NT2/D1 (cell line): ENCODE results near the gene PRR7.

Experiments used
- DNase-seq: peaks from one replicate; pipeline ENCODE4 v3.0.0-alpha.2; 2011; ENCODE audit warnings: low read depth, low spot score
- H3K27me3 ChIP-seq: 2 replicates; pipeline ENCODE4 v1.6.0; 2011; ENCODE audit warnings: mild to moderate bottlenecking; ENCODE audit not compliant: insufficient read length, insufficient read depth
- H3K36me3 ChIP-seq: 2 replicates; pipeline ENCODE4 v1.6.1; 2011; ENCODE audit warnings: mild to moderate bottlenecking, low read length, mixed read lengths; ENCODE audit not compliant: insufficient read depth, insufficient read length
- H3K4me1 ChIP-seq: 2 replicates; pipeline ENCODE4 v1.5.1; 2011; ENCODE audit not compliant: insufficient read depth, insufficient read length
- H3K4me3 ChIP-seq: 2 replicates; pipeline ENCODE4 v1.5.1; 2011; ENCODE audit warnings: low read depth; ENCODE audit not compliant: insufficient read length
- H3K9ac ChIP-seq: 2 replicates; pipeline ENCODE4 v1.6.0; 2011; ENCODE audit warnings: low read depth; ENCODE audit not compliant: insufficient read length
- H3K9me3 ChIP-seq: 2 replicates; pipeline ENCODE4 v1.5.1; 2011; ENCODE audit warnings: mild to moderate bottlenecking, low read length; ENCODE audit not compliant: insufficient read depth
- SUZ12 ChIP-seq: IDR thresholded peaks from 2 replicates; pipeline ENCODE4 v1.6.1; 2011; ENCODE audit not compliant: insufficient read length, insufficient read depth; ENCODE audit errors: extremely low read depth
- YY1 ChIP-seq: IDR thresholded peaks from 2 replicates; pipeline ENCODE4 v1.6.1; 2011; ENCODE audit not compliant: insufficient read length, insufficient read depth
- ZNF274 ChIP-seq: IDR thresholded peaks from 2 replicates; pipeline ENCODE4 v1.6.1; 2011; ENCODE audit warnings: mild to moderate bottlenecking, low read depth, low read length

The PRR7 gene

DNA sequence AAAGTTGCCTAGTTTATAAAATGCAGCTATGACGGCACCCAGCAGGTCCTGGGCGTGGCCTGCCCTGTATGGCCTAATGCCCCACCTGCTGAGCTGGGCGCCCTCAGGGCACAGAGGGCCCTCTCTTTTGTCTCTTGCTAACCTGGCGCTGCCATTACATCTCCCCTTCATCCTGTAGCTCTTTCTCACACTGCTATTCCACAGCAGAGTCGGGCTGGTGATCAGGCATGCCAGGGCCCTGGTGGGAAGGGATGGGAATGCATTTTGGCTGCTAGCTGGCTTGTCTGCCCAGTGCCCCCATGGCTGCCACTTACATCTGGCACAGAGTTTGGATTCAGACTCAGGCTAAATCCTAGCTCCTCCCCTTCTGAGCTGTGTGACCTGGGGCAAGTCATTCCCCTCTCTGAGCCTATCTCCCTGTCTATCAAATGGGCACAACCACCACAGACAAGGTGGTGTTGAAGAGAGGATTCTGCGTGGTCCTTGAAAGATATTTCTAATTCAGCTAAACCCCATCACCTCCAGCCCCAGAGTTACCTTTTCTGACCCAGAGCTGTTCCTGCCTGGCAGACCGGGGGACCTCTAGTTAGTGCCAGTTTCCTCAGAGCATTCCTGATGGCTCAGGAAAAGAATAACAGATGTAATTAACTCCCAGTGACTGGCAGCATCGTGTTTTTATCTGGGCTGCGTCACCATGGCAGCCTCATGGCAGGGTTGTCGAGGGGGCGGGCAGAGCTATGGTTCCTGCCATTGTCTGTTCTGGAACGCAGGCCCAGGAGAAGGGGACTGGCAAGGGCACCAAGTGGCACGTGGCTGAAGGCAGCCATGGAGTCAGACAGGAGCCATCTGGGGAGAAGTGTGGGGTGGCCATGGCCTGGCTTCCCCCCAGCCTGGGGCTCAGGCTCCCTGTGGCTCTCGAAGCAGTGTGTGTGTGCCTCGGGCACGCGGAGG is 6.3 kb downstream of the PRR7 start:
- Histone ChIP-seq H3K9ac (peak overlapping the region; percentile 18), H3K9me3 (peaks cover 18% of the 10 kb centered on the region; the same call in 1 of the 2 replicates), H3K27me3 (peaks cover 12% of the 10 kb centered on the region), H3K36me3 (peaks cover 20% of the 10 kb centered on the region), H3K4me1 (peaks cover 10% of the 10 kb centered on the region), H3K4me3 (no peak overlapping the region)
- TF ChIP-seq ZNF274 (no peak), SUZ12 (no peak), YY1 (no peak)
- no peak for DNase-seq

DNA sequence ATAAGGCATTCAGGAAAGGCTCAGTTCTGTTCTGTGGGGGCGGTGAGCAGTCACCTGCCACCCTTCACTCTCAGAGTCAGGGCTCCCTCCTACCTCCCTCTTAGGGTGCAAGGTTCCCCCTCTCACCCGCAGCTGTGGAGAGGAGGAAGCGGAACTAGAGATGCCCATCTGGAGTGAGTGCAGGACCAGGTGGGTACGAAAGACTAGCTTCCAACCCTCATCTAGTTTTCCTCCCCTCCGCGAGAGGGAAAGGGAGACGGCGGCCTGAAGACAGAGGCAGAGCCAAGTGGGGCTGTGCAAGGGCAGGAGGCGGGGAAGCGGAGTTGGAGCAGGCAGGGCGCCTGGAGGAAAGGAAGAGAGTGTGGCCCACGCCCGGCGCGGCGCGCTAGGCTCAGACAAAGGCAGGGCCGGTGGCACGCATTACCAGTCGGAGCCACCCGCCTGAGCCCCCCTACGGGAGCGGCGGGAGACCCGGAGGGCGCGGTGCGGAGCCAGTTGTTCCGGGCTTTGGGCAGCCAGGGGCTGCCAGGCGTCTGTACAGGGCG is 7.3 kb downstream of the PRR7 start:
- H3K36me3 ChIP-seq, result peaks cover 29% of the 10 kb centered on the region
- peaks cover 3% of the 10 kb centered on the region for H3K4me1 ChIP-seq
- TF ChIP-seq YY1, result no peak
- no peak for TF ChIP-seq SUZ12
- TF ChIP-seq ZNF274, result no peak
- no peak for DNase-seq
- peaks cover 12% of the 10 kb centered on the region for H3K27me3 ChIP-seq
- peak overlapping the region; percentile 85 for H3K9ac ChIP-seq
- H3K9me3 ChIP-seq, result peaks cover 21% of the 10 kb centered on the region; the same call in 1 of the 2 replicates
- peak overlapping the region; percentile 78 for H3K4me3 ChIP-seq

DNA sequence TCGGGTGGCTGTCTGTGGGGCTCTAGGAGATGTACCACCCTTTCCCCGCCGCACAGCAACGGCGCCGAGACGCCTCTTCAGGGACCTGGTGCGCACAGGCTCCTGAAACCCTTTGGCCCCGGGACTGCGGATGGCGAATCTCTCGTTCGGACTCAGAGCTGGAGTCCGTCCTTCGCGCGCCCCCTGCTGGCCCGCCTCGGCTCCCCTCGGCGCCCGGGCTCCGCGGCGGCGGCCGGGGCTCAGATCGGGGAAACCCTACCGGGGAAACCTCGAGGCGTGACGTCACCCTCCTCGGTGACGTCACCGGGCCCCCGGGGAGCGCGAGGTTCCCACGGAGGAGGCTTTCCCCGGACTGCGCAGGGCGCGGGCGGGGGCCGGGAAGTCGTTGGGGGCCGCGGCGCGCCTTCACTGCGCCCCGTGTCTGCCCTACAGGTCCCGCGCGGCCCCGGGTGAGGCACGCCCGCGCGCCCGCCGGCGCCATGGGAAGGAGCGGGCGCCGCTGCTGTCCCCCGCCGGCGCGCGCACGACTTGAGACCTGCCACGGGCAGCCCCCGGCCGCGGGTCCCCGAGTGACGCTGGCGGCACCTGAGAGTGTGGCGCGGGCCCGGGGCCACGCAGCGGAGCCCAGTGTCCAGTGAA is 7.9 kb downstream of the PRR7 start:
- H3K4me3 ChIP-seq, result peak overlapping the region; percentile 78
- peak overlapping the region; percentile 89 for H3K9ac ChIP-seq
- H3K27me3 ChIP-seq, result peaks cover 12% of the 10 kb centered on the region
- H3K4me1 ChIP-seq, result peaks cover 3% of the 10 kb centered on the region
- H3K9me3 ChIP-seq, result peaks cover 21% of the 10 kb centered on the region; the same call in 1 of the 2 replicates
- peaks cover 35% of the 10 kb centered on the region for H3K36me3 ChIP-seq
- TF ChIP-seq SUZ12 (no peak), ZNF274 (no peak), YY1 (no peak)
- DNase-seq, result peak; percentile 78

DNA sequence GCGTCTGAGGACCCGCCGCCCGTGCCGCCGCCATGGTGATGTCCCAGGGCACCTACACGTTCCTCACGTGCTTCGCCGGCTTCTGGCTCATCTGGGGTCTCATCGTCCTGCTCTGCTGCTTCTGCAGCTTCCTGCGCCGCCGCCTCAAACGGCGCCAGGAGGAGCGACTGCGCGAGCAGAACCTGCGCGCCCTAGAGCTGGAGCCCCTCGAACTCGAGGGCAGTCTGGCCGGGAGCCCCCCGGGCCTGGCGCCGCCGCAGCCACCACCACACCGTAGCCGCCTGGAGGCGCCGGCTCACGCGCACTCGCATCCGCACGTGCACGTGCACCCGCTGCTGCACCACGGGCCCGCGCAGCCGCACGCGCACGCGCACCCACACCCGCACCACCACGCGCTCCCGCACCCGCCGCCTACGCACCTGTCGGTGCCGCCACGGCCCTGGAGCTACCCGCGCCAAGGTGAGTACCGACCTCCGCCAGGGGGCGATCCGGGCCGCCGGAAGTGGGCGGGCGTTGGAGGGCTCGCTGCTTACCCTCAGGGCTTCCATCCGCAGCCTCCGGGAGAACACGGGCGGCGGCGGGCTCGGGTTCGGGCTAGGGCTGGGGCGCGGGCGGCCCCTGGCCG is 8.5 kb downstream of the PRR7 start:
- peaks cover 12% of the 10 kb centered on the region for H3K27me3 ChIP-seq
- H3K36me3 ChIP-seq, result peaks cover 41% of the 10 kb centered on the region
- H3K9me3 ChIP-seq, result peaks cover 26% of the 10 kb centered on the region; the same call in 1 of the 2 replicates
- DNase-seq, result peak; percentile 84
- peaks cover 3% of the 10 kb centered on the region for H3K4me1 ChIP-seq
- H3K4me3 ChIP-seq, result peak overlapping the region; percentile 78
- TF ChIP-seq SUZ12 (no peak), ZNF274 (no peak), YY1 (no peak)
- peak overlapping the region; percentile 89 for H3K9ac ChIP-seq

DNA sequence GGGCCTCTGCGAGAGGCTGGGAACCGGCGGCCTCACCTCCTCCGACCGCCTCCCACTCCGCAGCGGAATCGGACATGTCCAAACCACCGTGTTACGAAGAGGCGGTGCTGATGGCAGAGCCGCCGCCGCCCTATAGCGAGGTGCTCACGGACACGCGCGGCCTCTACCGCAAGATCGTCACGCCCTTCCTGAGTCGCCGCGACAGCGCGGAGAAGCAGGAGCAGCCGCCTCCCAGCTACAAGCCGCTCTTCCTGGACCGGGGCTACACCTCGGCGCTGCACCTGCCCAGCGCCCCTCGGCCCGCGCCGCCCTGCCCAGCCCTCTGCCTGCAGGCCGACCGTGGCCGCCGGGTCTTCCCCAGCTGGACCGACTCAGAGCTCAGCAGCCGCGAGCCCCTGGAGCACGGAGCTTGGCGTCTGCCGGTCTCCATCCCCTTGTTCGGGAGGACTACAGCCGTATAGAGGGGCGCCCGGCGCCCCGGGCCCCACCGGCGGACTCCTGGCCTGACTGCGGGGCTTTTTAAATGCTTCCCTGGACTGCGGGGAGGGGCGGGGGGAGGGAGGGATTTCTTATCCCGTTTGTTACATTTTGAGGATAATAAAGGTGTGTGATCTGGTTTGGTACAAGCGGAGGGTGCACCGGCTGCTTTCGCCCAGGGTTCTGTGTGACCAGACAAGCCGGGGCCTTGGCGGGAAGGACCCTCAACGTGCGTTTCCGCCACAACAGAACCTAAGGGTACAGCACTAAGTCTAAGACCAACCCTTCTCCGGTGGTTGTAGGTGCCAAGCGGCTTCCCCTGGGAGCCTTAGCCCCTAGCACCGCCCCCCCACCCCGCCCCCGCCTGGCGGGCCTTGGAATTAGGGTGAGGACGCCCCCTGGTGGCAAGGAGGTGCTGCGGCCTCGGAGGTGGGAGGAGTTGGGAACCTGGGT is 9.3 kb downstream of the PRR7 start:
- peak; percentile 94 for DNase-seq
- peaks cover 47% of the 10 kb centered on the region for H3K36me3 ChIP-seq
- H3K27me3 ChIP-seq, result peaks cover 10% of the 10 kb centered on the region
- H3K9ac ChIP-seq, result peak overlapping the region; percentile 85
- H3K9me3 ChIP-seq, result peaks cover 32% of the 10 kb centered on the region; the same call in 1 of the 2 replicates
- H3K4me3 ChIP-seq, result peak overlapping the region; percentile 78
- peaks cover 3% of the 10 kb centered on the region for H3K4me1 ChIP-seq
- TF ChIP-seq SUZ12 (no peak), YY1 (no peak), ZNF274 (no peak)

DNA sequence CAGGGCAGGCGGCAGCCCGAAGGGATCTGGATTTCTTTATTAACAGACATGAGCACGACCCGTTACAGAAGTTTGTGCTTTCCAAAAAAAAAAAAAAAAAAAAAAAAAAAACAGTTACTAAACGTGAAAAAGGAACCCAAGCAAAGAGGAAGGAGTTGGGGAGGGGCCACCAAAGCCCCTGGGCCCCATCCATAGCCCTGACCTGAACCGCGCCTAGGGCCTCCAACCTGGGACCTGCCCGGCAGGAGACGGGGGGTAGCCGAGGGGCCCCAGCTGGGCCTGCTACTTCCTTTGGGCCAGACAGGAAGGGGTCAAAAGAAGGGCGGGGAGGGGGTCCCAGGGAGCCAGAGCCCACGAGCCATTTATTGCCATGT is 10.0 kb downstream of the PRR7 start:
- peaks cover 9% of the 10 kb centered on the region for H3K27me3 ChIP-seq
- no peak overlapping the region for H3K9ac ChIP-seq
- H3K4me1 ChIP-seq, result peaks cover 3% of the 10 kb centered on the region
- DNase-seq, result no peak
- TF ChIP-seq YY1, result no peak
- no peak for TF ChIP-seq ZNF274
- no peak for TF ChIP-seq SUZ12
- H3K36me3 ChIP-seq, result peaks cover 50% of the 10 kb centered on the region
- H3K4me3 ChIP-seq, result no peak overlapping the region
- peaks cover 32% of the 10 kb centered on the region; the same call in 1 of the 2 replicates for H3K9me3 ChIP-seq
